Limb (tissue), 2 donors: ENCODE results near the gene MBD5.
"Not testable (repeated sequence)": the region's sequence is repeated elsewhere in the genome, so short reads cannot be mapped to it uniquely, and the experiment has no call there.

Experiments
- DNase-seq, 2 donors: peaks; one replicate each; pipeline ENCODE4 v3.0.0-alpha.2; 2016; ENCODE audit errors: extremely low spot score in 2 of 2

Gene MBD5

DNA sequence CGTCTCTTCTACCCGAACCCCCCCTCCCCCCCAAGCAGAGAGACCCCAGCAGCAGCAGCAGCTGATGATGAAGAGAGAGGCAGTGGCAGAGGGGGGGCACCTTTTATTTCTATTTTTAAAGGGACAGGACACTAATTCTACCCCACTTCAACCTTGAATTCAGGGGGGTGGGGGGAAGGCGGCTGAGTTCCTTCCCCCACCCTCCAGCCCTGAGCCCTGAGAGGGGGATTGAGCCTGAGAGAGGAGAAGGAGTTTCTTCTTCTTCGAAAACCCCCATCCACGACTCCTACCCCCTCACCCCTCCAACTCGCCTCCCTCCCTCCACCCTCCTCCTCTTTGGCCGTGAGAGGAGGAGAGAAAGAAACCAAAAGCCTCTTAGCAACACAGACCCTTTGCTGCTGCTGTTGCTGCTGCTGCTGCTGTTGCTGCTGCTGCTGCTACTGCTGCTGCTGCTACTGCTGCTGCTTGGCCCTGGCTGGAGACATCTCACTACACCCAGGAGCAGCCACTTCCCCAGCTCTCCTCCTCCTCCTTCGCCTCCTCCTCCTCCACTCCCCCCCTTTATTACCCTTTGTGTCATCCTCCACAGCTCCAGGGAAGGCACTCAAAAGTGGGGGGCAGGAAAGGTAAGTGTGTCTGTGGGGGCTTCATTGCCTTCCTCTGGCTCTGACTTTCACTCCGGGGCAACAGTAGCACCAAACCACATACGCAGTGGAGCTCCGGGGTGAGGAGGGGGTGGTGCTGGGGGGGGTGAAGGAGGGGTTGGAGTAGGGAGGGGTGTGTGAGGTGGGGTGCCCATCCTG lies at the start of gene MBD5:
MBD5 (plus strand) TSS at position 33 of the 803 bp plus-strand sequence.
- peak in 1 of 2 donors; percentile 71 for DNase-seq

DNA sequence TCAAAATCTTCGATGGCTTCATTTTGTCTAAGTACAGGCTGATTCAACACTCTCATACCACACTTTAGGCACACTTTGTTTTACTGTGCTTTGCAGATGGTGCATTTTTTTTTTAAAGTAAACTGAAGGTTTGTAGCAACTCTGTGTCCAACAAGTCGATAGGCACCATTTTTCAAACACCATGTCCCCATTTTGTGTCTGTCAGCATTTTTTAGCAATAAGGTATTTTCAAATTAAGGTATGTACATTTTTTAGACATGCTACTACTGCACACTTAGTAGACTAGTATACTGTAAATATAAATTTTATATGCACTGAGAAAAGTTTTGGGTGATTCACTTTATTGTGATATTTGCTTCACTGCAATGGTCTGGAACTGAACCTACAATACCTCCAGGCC lies 44.8 kb upstream of the MBD5 start:
- no peak for DNase-seq

DNA sequence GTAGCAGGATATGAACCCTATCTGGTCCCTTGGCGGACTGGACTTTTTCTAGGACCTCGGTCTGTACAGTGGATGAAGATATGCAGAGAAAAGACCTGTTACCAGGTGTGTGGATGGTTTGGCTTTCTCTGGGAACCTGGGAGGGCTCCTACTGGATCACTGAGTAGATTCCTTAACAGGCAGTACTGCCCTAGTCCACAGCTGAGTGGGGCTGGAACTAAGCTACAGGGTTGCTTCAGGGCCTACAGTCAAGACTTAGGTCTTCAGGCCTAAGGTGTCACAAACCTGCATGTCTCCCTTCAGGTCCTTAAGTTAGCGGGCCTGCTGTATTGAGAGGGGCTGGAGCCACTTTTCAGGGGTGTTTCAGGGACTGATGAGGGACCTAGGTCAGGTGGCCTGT lies 43.2 kb upstream of the MBD5 start:
- DNase-seq, result no peak

DNA sequence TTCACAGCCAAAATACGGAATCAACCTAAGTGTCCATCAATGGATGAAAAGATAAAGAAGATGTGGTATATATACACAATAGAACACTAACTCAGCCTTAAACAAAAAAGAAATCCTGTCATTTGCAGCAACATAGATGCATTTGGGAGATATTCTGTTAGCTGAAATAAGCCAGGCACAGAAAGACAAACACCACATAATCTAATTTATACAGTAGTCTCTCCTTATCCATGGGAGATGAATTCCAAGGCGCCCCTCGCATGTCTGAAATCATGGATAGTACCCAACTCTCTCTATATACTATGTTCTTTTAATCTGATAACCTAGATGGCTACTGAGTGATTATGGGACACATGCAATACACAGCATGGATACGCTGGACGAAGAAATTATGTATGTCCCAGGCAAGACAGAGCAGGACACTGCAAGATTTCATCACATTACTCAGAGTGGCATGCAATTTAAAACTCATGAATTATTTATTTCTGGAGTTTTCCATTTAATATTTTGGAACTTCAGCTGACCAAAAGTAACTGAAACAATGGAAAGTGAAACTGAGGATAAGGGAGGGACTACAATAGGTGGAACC lies 39.9 kb upstream of the MBD5 start:
- no peak for DNase-seq

DNA sequence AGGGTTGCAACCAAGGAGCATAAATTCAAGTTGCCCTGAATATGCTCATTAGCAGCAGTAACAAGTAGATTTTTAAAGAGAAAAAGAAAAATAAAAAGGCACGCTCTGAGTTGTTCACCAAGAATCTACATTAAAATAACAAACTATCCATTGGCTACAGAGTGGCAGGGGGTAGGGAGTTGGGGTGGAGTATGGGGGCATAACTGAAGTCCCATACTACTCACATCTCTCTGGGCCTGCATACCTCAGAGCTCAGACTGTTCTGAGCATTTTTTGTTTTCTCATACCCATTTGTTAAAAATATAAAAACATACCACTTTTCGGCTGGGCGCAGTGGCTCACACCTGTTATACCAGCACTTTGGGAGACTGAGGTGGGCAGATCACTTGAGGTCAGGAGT lies 31.8 kb upstream of the MBD5 start:
- DNase-seq, result no peak

DNA sequence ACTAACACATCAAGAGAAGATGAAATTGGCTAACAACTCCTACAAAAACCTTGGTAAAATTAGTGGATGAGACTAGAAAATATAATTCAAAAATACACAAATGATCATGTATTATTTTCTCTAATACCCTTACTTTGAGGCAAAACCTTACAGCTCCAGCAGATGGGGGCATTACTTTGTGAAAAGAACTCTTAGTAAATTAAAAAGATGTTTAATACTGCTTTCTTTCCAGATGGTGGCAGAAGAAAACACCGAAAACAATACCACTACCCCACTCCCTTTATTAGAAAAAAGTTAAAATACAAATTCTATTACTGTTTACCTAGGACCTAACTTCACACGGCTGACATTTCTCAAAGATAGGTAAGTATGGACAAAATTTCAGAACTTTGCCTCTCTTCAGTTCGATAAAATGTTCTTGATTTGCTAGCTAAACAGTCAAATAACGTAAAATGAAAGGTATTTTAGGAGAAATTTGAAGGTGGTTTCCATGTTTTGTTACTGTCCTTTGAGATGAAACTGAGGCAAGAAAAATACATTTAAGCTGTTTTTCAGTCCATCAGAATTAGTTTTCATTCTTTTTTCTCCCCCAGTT lies 31.0 kb upstream of the MBD5 start:
- peak in 1 of 2 donors; percentile 69 for DNase-seq

DNA sequence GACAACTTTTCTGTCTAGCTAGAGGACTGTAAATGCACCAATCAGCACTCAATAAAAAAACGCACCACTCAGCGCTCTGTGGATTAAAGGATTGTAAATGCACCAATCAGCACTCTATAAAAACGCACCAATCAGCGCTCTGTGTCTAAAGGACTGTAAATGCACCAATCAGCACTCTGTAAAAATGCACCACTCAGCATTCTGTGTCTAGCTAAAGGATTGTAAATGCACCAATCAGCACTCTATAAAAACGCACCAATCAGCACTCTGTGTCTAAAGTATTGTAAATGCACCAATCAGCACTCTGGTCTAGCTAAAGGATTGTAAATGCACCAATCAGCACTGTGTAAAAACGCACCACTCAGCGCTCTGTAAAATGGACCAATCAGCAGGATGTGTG lies 25.9 kb upstream of the MBD5 start:
- not testable (repeated sequence) for DNase-seq

DNA sequence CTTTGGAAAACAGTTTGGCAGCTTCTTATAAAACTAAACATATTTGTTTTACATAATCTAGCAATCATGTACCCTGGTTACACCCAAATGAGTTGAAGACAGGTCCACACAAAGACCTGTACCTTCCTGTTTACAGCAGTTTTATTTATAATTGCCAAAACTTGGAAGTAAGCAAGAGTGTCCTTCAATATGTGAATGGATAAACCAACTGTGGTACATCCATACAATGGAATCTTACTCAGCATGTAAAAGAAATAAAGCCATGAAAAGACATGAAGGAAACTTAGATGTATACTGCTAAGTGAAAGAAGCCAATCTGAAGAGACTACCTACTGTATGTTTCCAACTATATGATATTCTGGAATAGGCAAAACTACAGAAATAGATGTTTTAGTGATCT lies 24.1 kb upstream of the MBD5 start:
- no peak for DNase-seq

DNA sequence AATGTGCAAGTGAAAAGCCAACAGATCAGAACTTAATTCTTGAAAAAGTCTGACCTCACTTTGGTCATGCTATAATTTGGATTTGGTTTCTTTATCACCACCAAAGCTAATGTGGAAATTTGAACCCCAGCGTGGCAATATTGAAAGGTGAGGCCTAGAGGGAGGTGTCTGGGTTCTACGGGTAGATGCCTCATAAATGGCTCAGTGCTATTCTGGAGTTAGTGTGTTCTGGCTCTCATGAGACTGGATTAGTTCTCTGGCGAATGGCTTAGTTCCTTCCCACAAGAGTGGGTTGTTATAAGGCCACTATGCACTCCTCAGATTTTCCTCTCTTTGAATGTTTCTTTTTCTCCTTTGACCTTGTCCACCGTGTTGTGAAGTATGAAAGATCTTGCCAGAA lies 22.7 kb upstream of the MBD5 start:
- DNase-seq, result no peak

DNA sequence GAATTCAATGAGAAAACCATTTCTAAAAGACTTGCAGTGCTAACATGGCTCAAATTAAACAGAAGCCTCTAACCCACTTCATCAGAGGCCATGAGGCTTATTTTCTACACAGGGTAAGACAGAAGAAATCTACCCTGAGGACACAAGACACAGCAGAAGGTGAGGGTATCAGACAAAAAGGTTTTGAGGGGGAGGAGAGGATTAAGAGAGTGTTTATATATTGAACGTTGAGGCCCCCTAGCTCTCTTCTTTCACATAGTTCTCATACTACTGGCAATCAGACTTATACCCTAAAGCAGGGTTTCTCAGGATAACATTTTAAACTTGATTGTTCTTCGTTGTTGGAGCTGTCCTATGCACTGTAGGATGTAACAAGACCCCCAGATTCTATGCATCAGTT lies 21.8 kb upstream of the MBD5 start:
- no peak for DNase-seq

DNA sequence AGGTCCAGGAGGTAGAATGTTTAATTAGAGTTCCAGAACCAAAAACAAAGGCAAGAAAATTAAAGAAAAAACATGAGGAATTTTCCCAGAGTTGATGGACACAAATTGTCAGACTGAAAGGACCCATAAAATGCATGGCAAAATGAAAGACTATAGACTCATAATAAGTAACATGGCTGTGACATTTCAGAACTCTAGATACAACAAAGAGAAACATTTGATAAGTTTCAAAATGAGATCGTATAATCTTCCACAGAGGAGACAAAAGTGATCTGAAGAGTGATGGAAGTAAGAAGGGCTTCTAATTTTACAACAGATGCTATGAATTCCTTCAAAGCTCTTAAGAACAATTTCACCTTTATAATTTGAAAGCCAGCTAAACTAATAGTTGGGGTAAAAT lies 20.8 kb upstream of the MBD5 start:
- DNase-seq, result no peak

DNA sequence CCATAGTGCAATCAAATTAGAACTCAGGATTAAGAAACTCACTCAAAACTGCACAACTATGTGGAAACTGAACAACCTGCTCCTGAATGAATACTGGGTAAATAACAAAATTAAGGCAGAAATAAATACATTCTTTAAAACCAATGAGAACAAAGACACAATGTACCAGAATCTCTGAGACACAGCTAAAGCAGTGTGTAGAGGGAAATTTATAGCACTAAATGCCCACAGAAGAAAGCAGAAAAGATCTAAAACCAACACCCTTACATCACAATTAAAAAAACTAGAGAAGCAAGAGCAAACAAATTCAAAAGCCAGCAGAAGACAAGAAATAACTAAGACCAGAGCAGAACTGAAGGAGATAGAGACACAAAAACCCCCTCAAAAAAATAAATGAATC lies 18.5 kb upstream of the MBD5 start:
- not testable (repeated sequence) for DNase-seq

DNA sequence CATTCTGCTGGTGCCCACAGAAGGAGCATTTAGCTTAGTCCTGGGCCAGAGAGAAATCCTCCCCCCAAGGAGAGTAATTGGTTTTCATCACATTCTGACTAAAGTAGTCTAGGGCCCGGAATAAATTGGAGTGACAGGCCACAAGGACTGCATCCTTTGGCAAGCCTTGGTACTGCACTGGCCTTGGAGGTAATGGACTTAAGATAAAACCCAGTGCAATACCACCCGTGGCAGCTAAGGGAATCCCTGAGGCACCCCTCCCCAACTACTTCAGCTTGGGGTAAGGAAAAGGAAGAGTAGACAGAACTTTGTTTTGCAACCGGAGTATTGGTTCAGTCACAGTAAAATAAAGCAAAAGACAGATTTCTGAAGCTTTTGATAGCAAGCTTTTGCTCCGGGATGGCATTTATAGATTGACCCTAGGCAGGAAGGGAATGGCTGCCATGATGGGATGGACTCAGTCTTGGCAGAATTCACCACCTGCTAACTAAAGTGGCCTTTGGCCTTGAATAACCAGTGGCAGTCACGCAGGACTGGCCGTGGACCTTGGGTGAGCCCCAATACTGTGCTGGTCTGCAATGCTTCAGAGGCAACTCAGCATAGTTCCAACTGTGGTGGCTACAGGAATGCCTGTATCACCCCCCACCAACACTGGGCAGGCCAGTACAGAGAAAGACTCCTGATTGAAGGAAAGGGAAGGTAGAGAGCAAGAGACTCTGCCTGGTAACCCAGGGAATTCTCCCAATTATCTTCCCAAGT lies 14.5 kb upstream of the MBD5 start:
- no peak for DNase-seq

DNA sequence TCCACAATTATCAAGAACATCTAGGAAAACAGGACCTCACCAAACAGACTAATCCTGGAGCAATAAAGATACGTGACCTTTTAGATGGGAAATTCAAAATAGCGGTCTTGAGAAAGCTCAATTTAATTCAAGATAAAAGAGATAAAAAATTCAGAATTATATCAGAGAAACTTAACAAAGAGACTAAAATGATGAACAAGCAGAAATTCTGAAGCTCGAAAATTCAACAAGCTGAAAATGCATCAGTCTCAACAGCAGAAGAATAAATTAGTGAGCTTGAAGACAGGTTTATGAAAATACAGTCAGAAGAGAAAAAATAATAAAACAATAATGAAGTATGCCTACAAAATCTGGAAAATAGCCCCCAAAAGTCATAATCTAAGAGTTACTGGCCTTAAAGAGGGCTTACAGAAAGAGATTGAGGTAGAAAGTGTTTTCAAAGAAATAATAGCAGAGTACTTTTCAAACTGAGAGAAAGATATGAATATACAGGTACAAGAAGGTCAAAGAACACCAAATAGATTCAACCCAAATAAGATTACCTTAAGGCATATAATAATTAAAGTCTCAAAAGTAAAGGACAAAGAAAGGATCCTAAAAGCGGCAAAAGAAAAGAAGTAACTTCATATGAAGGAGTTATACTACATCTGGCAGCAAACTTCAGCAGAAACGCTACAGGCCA lies 13.5 kb upstream of the MBD5 start:
- no peak for DNase-seq

DNA sequence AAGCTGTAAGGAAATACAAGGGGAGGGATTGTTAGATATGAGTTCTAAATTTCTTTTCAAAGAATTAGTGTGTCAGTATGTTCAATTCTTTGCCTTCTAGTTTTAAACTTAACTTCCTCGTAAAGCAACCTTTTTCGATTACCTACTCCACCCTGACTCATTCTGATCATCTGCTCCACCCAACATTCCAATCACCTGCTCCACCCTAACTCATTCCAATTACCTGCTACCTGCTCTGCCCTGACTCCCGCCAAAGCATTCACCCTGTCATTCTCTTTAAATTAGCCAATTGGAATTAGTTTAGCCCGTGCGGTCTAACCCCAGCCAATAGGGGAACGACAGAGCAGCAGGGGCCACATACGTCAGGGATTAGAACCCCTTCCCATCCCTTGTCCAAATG lies 12.5 kb upstream of the MBD5 start:
- DNase-seq, result not testable (repeated sequence)

DNA sequence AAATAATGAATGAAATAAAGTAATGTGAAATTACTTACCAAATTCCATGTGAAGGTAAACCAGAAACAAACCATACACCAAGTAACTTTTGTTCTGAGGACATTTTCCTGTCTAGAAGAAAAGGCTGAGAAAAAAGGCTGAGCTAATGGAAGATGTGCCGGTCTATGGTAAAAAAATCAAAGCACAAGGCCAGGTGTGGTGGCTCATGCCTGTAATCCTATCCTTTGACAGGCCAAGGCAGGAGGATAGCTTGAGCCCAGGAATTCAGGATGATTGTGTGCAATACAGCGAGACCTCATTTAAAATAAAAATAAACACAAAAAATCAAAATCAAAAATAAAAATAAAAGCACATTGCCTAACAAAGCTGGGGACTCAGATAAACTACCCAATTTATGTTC lies 7.0 kb upstream of the MBD5 start:
- no peak for DNase-seq

DNA sequence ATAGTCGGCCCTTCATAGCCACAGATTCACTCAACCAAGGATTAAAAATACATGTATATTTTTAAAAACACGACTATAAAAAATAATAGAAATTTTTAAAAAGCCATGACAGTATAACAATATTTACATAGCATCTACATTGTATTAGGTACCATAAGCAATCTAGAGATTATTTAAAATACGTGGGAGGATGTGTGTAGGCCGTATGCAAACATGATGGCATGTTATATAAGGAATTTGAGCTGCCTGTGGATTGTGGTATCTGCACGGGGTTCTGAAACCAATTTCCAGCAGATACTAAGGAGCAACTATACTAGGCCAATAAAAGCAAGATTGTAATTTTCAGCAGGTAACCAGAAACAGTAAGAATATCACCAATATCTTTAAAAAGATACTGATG lies 6.3 kb upstream of the MBD5 start:
- no peak for DNase-seq

DNA sequence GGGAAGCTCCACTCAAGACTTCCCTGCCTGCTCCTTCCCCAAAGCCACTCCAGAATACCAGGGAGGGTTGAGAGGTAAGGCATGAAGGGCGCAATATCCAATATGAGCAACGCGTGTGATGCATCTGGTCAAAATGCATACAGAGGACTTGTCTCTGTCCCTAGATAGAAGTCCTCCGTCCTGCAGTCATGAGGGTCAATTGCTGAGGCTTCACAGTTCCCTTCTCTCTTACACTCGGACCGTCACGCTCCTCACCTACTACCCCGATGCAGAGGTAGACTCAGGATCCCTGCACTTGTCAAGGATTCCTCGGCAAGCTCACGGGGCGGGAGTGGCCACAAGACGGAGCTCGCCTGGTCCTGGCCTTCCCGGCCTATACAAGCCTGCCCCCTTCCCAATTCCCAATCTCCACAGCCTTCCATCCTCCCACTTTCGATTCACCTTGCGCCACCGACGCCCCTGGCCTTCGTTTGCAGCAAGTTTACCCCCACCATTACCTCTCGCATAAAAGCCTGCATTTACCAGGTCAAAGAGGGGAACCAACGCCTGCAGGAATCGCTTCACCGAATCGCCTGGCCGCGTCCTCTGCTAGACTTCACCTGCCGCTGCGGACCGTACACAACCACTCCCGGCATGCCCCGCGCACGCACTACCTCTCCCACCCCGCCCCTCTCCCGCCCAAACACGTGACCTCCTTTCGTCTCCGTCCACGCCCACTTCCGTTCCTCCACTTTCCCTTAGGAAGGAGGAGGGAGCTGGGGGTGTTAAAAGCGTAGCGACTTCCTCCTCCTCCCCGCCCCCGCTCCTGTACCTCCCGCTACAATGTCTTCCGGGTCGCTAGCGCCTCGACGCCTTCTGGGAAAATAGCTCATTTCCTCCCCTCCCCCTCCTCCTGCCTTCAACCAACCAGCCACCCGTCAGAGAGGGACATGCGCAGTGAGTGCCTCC lies 506 bp upstream of the MBD5 start, which contains the start of gene ORC4:
ORC4 (minus strand) TSS at position 627 of the 948 bp plus-strand sequence. CDS start 44,779 bp downstream, outside the sequence.
- peak; percentile 97 to 100 for DNase-seq

DNA sequence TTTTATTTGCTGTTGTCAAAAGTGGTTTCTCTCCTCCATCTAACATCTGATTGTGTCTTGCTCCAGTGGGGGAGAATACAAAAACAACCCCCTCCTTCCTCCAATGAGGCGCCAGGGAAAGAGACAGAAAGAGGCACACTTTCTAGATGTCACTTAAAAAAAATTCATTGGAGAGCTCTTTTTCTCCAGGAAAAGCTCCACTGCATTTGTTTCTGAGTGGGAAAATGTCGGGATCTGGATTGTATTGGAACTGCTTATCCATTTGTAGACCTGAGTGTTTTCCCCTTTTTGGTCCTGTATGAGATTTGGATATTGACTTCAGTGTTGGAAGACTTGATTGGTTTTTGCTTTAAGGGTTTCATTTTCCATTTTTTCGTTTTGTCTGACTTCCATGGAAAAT lies 995 bp downstream of the MBD5 start:
- DNase-seq, result peak in 1 of 2 donors; percentile 5

DNA sequence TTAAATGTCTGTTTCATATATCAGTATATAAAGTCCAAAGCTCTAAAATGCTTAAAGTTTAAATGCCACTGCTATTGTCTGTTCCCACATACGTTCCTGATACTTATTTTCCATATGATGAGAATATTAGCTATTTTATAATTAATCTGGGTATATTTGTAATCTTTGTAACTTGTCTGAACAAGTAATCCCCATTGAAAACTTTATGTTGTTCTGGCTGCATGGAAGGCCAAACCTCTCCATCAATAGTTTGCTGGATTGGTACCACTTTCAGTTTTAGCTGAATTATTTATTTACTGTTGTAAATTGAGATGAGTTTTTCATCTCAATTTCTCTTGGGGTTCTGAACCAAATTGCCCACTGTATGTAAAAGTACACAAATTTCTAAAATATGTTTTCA lies 1.5 kb downstream of the MBD5 start:
- no peak for DNase-seq
